DMS53 (cell line): Measurements from ENCODE around the gene TNIP1.

Source experiments
- DNase-seq: peaks from one replicate; lab custom pipeline; 2025; lab: John Stamatoyannopoulos, UW

TNIP1 gene, protein sequence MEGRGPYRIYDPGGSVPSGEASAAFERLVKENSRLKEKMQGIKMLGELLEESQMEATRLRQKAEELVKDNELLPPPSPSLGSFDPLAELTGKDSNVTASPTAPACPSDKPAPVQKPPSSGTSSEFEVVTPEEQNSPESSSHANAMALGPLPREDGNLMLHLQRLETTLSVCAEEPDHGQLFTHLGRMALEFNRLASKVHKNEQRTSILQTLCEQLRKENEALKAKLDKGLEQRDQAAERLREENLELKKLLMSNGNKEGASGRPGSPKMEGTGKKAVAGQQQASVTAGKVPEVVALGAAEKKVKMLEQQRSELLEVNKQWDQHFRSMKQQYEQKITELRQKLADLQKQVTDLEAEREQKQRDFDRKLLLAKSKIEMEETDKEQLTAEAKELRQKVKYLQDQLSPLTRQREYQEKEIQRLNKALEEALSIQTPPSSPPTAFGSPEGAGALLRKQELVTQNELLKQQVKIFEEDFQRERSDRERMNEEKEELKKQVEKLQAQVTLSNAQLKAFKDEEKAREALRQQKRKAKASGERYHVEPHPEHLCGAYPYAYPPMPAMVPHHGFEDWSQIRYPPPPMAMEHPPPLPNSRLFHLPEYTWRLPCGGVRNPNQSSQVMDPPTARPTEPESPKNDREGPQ

DNA sequence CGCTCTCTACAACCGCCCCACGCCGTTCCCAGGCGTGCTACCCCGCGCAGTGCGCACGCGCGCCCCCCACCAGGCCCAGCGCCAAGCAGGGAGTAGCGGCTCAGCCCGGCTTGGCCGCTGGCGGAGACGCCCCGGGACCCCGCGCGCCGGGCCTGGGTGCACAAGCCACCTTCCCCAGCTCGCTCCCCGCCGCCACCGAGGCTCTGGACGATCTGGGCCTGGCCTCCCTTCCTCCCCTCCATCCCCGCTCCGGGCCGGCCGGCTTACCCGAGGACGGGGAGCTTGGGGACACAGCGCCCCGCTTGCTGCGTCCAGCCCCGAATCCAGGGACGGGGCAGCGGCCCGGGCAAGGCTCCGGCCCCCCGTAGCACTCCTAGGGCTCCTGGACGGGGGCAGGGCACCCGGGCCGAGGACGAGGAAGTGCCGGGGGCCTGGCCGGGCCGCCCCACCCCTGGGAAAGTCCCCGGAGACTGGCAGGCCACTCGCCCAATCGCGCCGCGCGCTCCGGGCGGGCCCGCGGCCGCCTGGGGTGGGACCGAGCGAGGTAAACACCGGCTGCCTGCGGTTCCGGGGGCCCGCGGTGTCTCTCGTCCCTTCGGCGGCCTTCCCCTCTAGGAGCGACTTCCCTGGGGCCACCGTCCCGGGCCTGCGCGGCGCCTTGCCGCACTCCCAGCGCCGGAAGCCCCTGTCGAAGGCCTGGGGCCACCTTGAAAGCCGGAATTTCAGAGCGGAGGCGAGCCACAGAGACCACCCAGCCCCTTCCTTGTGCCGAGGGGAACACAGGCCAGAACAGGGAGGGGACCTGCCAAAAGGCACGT lies at the start of gene TNIP1:
Gene TNIP1 (minus strand): TSS at position 422 of the 818 bp plus-strand sequence. CDS start 15,939 bp downstream, outside the sequence.
- peak; percentile 94 for DNase-seq

DNA sequence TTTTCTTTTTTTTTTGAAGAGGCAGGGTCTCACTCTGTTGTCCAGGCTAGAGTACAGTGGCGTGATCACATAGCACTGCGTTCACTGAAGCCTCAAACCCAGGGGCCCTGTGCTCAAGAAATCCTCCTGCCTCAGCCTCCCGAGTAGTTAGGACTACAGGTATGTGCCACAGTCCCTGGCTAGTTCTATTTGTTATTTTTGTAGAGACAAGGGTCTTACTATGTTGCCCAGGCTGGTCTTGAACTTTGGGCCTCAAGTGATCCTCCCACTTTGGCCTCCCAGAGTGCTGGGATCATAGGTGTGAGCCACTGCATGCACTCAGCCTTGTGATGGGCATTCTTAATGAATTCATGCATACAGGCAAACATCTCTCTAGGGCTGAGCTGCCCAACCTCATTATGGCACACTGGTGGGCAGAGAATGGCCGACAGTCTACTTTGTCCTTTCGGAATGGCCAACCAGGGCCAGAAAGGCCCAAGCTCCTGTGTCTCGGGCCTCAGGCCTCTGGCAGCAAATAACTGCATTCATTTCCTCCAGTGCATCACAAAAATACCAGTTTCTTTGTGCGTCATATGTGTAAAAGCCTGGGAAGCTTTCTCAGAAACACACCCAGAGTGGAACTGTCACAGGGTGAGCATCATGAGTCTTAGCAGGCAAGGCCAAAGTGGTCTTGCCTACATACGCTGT lies 49.5 kb upstream of the TNIP1 start:
- DNase-seq: no peak

DNA sequence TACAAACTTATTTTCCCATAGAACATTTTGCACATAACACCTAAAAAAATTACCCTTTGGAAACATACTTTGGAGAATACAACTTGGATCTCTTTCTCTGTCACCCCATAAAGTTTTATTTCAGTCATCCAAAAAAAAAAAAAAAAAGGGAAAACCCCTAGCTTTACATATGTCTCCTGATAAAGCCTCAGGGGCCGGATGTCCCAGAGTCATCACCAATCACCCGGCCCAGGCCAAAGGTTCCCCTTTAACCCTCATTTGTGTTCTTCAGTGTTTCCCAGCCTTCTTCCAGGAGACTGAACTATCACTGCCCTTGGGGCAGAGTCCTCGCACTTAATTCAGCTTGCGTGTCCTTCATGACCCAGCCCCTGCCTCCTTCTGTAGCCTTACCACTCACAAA lies 48.0 kb upstream of the TNIP1 start:
- no peak for DNase-seq

DNA sequence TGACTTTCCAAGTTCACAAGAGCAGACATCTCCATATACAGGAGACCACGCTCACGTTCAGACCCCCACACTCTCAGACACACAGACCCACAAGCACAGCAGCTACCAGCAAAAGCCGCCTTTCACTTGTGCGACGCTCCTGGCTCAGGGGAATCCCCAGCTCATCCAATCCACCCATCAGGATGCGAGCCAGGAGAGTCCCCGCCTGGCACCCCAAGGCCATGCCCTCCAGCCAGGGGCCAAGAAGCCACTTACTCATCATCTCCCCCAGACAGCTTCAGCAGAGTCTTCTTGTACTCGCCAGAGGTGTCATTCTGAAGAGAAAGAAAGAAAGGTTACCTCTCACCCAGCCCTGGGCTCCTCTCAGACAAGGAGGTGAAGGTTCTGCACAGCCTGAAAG lies 47.1 kb upstream of the TNIP1 start:
- DNase-seq: no peak

DNA sequence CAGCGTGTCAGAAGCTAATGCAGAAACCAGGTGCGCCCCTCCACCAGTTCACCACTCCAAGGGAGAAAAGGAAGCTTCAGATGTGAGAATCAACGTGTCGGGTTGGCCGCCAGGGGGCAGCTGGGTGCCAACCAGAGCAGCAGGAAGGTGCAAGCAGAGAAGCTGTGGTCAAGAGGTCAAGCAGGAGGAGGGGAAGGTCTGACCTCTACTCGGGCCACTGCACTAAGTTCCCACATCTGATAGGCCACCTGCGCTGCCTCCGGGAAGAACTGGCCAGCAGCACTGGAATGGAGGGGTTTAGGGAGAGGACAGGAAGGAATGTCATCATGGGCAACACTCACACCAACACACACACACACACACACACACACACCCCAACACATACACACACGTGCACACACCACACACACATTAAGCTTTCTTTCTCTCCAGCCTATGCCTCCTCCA lies 45.4 kb upstream of the TNIP1 start:
- peak; percentile 80 for DNase-seq

DNA sequence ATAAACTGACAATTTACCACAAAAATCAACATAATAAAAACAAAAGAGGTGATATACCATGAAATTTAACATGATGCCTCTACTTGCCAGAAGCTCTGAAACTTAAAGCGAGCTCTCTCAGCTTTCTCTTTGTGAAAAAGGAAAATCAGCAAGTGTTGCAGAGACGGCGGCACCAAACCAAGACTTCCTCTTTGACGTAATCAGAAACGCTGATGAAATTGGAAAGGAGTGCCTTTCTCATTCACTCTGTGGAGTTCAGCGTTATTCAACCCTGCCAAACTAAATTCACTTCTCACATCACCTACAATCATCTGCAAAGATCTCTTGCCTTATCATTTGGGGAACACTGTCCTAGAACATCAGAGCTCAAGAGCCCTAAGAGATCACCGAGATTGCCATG lies 44.6 kb upstream of the TNIP1 start:
- no peak for DNase-seq

DNA sequence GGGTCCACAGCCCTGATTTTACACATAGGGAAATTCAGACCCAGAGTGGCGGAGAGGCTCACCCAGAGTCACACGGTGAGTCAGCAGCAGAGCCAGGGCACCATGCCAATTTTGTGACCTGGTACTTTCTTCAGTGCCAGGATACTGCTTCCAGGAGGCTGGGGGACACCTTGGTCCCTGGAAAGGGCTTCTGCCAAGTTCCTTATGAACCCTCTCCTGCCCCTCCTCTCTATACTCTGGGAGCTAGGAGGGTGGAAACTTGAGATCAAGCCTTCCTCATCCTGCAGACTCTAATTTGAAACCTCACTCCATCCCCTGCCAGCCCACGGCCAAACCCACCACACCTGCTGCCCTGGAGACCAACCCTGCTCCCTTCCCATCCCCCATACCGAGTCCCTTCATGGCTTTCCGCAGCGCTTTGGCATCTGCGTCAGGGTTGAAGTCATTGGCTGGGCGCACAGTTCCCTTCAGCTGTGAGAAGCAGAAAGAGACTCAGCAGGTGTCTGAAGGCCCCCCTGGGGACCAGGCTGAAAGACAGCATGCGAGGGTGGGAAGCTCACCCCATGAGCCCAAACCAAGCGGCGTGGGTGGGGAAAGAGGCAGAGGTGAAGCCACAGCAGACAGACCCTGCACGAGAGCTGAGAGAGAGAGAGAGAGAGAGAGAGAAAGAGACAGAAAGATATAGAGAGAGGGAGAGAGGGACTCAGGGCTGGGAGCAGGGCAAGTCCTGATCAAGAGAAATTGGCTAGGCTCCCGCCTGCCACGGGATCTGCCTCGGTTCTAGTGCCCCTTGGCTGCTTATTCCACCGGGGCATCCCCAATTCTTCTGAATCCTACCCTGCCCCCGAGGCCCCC lies 43.3 kb upstream of the TNIP1 start:
- peak; percentile 24 for DNase-seq

DNA sequence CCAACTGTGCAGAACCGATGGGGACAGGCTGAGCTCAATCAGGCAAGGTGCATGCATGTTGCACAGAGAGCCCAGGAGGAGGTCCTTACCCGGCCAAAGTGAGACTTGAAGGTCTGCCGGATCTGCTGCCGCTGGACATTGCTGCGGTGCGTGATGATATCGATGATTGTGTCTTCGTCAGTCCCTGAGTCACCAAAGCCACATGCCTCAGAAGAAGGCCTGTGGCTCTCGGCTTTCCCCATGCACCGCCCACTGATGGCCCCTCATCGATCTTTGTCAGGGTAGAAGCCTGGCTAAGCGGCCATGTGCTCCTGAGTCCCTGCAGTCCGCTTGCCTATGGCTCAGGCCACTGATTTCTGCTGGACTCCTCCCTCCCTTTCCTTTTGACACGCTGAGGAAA lies 42.0 kb upstream of the TNIP1 start:
- DNase-seq: no peak

DNA sequence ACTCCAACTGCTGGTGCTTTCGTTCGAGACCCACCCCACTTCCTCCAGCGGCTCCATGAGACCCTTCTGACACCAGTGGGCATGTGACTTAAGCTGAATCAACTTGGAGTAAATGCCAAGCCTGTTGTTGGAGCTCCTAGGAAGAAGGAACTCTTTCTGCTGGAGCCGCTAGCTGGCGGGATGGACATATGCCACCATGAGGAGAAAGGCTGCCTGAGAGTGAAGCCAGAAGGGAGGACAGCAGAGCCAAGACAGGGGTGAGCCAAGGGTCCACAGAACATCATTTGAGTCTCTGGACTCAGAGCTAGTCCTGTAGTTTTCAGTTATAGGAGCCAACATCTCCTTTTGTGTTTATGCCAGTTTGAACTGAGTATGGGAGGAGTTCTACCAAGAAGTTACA lies 40.8 kb upstream of the TNIP1 start:
- no peak for DNase-seq

DNA sequence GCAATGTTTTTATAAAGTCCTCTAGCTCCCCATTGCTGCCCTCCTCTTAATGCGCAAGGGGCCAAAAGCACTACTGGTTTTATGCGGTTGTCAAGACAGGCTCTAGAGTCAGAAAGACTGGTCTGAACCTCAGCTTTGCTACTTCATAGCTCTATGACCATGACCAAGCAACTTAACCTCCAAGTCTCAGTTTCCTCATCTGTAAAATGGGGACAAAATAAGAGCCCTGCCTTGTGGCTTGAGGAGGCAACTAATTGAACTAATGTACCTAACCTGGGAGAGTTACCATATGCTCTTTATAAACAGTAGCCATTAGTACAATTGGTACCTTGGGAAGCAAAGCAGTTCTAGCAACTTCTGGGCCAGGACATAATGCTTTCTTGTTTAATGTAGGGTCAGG lies 40.3 kb upstream of the TNIP1 start:
- DNase-seq: no peak

DNA sequence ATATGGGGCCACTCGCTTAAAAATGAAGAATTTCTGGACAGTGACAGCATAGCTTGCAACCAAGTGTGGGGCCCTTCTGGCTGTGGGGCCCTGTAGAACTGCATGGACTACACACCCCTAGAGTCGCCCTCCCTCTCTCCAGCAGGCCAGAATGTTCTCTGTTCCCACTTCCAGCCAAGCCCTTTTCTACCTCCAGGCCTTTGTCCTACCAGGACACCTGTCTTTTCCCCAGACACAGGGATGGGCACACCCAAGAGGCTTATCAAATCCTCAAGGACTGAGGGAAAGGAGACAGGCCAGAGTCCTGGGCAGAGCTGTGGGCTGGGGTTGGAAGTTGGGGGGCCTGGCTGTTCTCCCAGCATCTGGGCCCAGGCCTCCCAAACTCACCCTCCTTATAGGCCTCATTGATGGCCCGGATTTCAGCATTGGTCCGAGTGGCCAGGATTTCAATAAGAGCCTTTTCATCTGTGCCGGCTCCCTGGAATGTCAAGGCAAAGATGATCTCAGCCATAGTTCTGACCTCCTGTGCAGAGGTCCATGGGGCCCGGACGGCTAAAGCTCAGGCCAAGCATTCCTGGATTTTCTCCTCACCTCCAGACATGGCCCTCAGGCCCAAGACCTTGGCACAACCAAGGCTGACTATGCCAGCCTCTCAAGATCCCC lies 38.2 kb upstream of the TNIP1 start:
- no peak for DNase-seq

DNA sequence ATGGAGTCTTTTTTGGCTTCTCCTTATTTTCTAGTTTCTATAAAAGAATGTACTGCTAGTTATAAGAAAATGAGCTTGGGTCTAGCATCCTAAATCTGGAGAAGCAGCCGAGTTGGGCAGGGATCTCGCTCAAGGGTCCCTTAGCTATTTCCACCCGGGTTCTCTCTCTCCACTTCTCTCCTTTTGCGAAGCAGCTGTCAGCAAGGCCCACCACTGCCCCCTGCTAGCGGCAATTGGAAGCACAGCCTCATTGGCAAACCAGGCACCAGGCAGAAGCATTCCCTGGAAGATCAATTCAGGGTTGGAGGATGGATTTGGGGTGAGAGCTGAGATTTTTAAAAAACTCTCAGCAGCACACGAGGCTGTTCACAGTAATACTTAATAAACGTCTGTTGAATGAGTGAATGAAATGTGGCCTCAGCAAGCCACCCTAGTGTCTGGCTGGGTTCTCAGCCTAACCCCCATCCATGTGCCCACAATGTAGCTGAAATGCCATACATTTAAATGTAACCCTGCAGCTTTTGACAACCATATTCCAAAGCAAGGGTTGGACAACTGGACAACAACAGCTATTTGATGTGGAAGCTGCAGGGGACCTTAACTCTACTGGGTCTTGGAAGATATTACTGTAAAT lies 34.6 kb upstream of the TNIP1 start:
- peak; percentile 78 for DNase-seq

DNA sequence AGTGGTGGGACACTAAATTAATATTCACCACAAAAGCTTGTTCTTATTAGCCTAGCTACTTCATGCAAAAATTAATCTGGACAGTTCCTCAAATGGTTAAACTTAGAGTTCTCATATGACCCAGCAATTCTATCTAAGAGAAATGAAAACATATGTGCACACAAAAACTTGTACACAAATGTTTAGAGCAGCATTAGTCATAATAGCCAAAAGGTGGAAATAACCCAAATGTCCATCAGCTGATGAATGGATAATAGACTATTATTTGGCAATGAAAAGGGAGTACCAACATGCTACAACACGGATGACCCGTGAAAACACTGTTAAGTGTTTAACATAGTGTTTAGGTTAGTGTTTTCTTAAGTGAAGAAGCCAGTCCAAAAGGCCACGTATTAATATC lies 32.8 kb upstream of the TNIP1 start:
- DNase-seq: no peak

DNA sequence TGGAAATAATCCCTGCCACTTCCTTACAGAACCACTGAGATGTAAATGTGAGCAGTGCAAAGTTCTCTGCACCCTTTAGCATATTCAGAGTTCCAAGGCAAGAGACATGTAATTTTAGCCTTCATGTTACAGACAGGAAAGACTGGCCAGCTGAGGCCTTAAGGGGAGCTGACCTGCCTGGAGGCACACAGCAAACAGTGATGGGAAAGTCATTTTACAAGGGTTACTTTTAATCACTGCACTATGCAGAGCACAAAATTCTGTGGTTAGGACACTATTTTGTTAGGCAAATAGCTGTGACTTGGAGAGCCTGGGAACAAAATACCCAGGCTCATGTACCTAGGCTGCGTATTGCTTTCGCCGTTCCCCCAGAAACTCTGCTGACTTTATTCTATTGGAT lies 30.2 kb upstream of the TNIP1 start:
- no peak for DNase-seq

DNA sequence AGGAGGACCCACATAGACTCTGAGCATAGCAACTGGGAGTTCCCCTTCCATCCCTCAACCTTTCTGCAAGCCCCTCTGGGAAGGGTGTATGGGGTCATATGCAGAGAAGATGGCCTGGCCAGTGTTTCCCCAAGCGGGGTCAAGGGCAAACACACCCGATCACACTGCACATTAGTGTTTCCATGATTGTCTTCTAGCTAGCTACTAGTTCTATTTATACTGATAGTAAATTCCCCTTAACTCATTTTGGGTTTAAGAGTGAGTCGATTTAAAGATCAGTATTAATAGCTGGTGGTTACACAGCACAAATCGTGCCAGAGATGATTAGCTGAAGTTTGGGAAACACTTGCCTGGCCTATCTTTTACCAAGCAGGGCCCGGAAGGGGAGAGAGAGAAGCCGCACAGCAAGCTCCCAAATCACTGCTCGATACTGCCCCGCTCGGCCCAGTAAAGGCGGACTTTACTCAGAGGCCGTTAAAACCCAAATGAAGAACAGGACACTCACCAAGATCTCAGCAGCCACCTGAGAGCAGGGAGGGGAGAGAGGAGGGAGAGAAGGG lies 29.4 kb upstream of the TNIP1 start:
- DNase-seq: no peak

DNA sequence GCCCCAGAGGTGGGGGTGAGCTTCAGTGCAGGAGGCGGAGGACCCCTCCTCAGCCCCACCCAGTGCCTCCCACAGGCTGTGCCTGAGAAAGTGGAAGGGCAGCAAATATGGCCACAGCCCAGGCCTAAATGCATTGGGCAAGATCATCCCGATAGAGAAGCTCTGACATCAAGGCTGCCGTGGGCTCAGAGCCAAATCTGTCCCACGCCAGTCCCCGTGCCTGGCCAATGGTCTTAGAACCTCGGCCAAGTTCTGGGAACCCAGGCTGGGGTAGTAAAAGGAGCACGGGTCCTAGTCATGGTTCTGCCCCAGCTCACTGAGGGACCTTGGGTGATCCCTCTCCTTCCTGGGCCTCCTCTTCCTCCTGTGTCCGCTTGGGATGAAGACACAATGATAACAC lies 27.7 kb upstream of the TNIP1 start:
- DNase-seq: no peak

DNA sequence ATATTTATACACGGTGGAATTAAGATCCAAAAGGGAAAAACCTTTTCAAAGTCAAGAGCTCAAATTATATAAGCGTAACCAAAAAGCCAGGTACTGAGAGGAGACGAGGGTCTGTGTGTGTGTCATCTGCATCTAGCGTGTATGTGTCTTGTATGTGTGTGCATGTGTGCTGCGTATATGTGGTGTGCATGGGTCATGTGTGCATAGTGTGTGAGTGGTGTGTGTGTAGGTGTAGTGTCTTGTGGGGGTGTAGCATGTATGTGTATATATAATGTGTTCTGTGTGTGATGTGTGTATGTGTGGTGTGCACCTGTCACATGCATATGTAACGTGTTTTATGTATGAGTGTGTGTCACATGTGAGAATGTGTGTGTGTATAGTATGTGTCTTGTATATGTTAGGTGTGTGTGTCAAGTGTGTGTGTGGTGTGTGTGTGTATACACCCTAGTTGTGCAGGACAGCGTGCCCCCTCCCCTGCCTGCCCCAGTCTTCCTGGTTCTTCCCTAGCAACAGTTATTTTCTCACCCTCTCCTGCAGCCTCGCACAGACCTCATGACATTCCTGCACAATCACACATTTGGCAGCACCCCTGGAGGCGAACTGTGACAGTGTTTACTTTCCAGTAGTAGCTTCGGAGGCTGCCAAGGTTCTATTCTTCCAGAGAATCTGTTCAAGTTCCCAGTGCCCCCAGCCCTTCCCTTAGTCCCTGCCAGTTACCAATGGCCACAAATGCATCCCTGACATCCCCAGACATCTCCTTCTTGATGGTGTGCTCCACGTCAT lies 27.1 kb upstream of the TNIP1 start:
- no peak for DNase-seq

DNA sequence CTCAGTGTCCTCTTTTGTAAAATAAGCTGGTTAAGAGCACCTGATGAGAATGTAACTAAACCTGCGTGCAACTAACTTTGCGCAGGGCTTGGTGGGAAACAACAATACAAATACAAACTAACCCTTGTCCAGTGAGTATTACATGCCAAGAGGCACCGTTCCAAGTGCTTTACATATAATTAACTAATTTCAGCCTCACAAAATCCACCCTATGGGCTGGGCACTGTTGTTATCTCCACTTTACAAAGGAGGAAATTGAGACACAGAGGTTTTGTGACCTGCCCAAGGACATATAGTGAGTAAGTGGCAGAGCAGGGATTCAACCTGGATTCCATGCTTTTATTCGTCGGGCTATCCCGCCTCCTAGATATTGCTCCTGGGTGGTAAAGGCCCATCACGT lies 26.2 kb upstream of the TNIP1 start:
- DNase-seq: no peak

DNA sequence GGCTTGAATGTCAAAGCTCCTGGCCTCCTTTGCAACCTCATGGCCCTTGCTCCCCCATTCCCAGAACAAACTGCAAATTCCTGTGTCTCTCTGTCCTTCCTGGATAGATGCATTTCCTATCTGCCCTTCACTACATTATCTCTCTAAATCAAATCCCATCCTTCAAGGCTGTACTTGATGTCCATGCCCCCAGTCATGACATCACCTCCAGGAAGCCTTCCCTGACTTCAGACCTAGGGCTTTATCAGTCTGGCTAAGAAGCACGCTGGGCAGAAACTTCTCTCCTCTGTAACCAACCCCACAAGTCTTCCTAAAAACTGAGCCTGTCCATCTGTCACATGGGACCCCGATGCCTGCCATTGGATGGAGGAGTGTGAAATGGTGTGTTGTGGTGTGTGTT lies 25.7 kb upstream of the TNIP1 start:
- no peak for DNase-seq
